HepG2 (cell line): ENCODE results near the gene PARP15. TPM values are rescaled to one million over a fixed set of nuclear protein-coding genes. Genes with fewer than 3 reads are reported as not detected.

Experiments used
- NFE2 ChIP-seq: sonication (generic); formaldehyde crosslinking; IDR thresholded peaks from 2 replicates; pipeline ENCODE4 v1.4.0; 2020; ENCODE audit warnings: missing genetic modification reagents
- RXRB ChIP-seq: IDR thresholded peaks from 2 replicates; pipeline ENCODE4 v1.6.1; 2016; ENCODE audit warnings: borderline replicate concordance, missing genetic modification reagents, missing compliant biosample characterization
- TARDBP ChIP-seq: sonication (generic); formaldehyde crosslinking; IDR thresholded peaks from 2 replicates; pipeline ENCODE4 v1.8.0; 2022; ENCODE audit warnings: mild to moderate bottlenecking, missing genetic modification reagents
- ZKSCAN5 ChIP-seq: sonication (generic); formaldehyde crosslinking; IDR thresholded peaks from 2 replicates; pipeline ENCODE4 v1.5.1; 2020; ENCODE audit warnings: mild to moderate bottlenecking, missing genetic modification reagents
- ZNF274 ChIP-seq: sonication (generic); formaldehyde crosslinking; IDR thresholded peaks from 2 replicates; pipeline ENCODE4 v1.5.1; 2020; ENCODE audit warnings: mild to moderate bottlenecking, missing genetic modification reagents
- ZNF329 ChIP-seq: sonication (generic); formaldehyde crosslinking; IDR thresholded peaks from 2 replicates; pipeline ENCODE4 v1.9.0; 2021; ENCODE audit warnings: low read depth, mild to moderate bottlenecking, missing genetic modification reagents
- ZNF709 ChIP-seq: sonication (generic); formaldehyde crosslinking; IDR thresholded peaks from 2 replicates; pipeline ENCODE4 v1.5.0; 2020; ENCODE audit warnings: mild to moderate bottlenecking, missing genetic modification reagents
- ZNF891 ChIP-seq: sonication (generic); formaldehyde crosslinking; IDR thresholded peaks from 2 replicates; pipeline ENCODE4 v1.5.0; 2020; ENCODE audit warnings: mild to moderate bottlenecking, missing genetic modification reagents
- polyA plus RNA-seq, 8 experiments: library from polyadenylated mRNA; depleted of rRNA in 3 of 8; stranded (reverse) in 7 of 8; unstranded in 1 of 8; fragments of >200 nt; fragmentation: Illumina TruSeq in 4 of 8; extraction: Trizol in 4 of 8; gene quantifications; 2 replicates each; pipeline versions ENCODE4 v1.2.1 to v1.2.3, GENCODE V29; 2011 to 2016; ENCODE audit warnings: low read depth in 4 of 8, missing spikeins in 1 of 8, mixed read lengths in 1 of 8; ENCODE audit not compliant: insufficient read depth in 1 of 8
- total RNA-seq, 5 experiments: library from RNA; depleted of rRNA; stranded (reverse); fragments of >200 nt; fragmentation: Illumina TruSeq; extraction: Trizol; gene quantifications; 2 replicates each; pipeline ENCODE4 v1.2.3, GENCODE V29; 2016; ENCODE audit warnings: low read depth in 1 of 5
- TF ChIP-seq, protein P1 (sequence below): sonication (generic); formaldehyde crosslinking; IDR thresholded peaks from 2 replicates; pipeline ENCODE4 v1.5.1; 2020; ENCODE audit warnings: missing genetic modification reagents, mild to moderate bottlenecking, borderline replicate concordance
- TF ChIP-seq, protein P2 (sequence below), 2 experiments: fragments of 450-650 bp in 1 of 2; sonication (generic) in 1 of 2; formaldehyde crosslinking in 1 of 2; IDR thresholded peaks; 2 replicates each; pipeline versions ENCODE4 v1.6.1 to v1.8.0; 2016 to 2022; ENCODE audit warnings: antibody characterized with exemption in 1 of 2, mild to moderate bottlenecking in 1 of 2, missing genetic modification reagents in 1 of 2
- TF ChIP-seq, protein P3 (sequence below): sonication (generic); formaldehyde crosslinking; IDR thresholded peaks from 2 replicates; pipeline ENCODE4 v1.4.0; 2020; ENCODE audit warnings: missing genetic modification reagents, borderline replicate concordance

PARP15 gene
- total and polyA plus RNA-seq, 2 of the 13 experiments (the other 11 are each of a cell fraction or from before 2014, with no cell fraction given) = 0.02 TPM; not detected in 1

DNA sequence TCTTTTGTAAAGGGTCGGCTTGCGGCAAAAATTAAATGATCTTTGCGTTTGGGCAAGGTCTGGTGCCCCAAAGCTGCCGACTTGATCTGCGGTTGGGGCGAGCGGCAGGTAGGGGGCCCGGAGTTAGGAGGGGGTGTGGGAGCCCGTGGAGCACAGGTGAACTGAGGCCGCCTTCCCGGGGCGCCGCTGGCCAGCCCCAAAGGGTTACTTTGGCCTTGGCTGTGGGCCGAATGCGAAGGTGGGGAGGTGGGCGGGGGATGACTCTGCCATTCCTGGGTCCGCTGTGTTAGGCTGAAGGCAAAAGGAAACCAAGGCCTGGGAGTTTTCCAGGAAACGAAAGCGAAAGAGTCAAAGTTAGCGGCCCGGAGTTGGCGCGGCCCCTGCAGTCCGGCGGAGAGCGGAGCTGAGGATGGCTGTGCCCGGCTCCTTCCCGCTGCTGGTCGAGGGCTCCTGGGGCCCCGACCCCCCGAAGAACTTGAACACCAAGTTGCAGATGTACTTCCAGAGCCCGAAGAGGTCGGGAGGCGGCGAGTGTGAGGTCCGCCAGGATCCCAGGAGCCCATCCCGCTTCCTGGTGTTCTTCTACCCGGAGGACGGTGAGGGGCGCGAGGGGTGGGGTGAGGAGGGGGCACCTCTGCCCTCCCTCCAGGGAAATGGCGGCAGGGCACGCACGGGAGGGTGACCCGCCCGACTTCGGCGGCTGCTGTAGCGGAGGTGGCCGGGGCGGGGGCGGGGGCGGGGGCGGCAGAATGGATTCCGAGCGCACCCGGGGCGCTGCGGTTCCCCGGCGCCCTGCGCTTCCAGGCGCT is 103.2 kb downstream of the PARP15 start, which contains the start of gene PARP14 (continued):
- TF ChIP-seq, protein P1, sequence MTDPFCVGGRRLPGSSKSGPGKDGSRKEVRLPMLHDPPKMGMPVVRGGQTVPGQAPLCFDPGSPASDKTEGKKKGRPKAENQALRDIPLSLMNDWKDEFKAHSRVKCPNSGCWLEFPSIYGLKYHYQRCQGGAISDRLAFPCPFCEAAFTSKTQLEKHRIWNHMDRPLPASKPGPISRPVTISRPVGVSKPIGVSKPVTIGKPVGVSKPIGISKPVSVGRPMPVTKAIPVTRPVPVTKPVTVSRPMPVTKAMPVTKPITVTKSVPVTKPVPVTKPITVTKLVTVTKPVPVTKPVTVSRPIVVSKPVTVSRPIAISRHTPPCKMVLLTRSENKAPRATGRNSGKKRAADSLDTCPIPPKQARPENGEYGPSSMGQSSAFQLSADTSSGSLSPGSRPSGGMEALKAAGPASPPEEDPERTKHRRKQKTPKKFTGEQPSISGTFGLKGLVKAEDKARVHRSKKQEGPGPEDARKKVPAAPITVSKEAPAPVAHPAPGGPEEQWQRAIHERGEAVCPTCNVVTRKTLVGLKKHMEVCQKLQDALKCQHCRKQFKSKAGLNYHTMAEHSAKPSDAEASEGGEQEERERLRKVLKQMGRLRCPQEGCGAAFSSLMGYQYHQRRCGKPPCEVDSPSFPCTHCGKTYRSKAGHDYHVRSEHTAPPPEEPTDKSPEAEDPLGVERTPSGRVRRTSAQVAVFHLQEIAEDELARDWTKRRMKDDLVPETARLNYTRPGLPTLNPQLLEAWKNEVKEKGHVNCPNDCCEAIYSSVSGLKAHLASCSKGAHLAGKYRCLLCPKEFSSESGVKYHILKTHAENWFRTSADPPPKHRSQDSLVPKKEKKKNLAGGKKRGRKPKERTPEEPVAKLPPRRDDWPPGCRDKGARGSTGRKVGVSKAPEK = no peak
- TF ChIP-seq, protein P2, sequence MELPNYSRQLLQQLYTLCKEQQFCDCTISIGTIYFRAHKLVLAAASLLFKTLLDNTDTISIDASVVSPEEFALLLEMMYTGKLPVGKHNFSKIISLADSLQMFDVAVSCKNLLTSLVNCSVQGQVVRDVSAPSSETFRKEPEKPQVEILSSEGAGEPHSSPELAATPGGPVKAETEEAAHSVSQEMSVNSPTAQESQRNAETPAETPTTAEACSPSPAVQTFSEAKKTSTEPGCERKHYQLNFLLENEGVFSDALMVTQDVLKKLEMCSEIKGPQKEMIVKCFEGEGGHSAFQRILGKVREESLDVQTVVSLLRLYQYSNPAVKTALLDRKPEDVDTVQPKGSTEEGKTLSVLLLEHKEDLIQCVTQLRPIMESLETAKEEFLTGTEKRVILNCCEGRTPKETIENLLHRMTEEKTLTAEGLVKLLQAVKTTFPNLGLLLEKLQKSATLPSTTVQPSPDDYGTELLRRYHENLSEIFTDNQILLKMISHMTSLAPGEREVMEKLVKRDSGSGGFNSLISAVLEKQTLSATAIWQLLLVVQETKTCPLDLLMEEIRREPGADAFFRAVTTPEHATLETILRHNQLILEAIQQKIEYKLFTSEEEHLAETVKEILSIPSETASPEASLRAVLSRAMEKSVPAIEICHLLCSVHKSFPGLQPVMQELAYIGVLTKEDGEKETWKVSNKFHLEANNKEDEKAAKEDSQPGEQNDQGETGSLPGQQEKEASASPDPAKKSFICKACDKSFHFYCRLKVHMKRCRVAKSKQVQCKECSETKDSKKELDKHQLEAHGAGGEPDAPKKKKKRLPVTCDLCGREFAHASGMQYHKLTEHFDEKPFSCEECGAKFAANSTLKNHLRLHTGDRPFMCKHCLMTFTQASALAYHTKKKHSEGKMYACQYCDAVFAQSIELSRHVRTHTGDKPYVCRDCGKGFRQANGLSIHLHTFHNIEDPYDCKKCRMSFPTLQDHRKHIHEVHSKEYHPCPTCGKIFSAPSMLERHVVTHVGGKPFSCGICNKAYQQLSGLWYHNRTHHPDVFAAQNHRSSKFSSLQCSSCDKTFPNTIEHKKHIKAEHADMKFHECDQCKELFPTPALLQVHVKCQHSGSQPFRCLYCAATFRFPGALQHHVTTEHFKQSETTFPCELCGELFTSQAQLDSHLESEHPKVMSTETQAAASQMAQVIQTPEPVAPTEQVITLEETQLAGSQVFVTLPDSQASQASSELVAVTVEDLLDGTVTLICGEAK (IDR thresholded peaks at IDR 0.05) = no peak
- TF ChIP-seq, protein P2 (CRISPR knock-in tag; IDR thresholded peaks at IDR 0.05) = peak; percentile 56; the same call in 1 of the 2 replicates
- TF ChIP-seq ZNF274 = no peak
- peak; percentile 27; the same call in 1 of the 2 replicates for TF ChIP-seq NFE2 (CRISPR knock-in tag)
- no peak for TF ChIP-seq TARDBP
- TF ChIP-seq ZKSCAN5 = no peak
- 0 out of 2 replicates have a peak, but pooled peaks have one; percentile 49 for TF ChIP-seq ZNF709 (CRISPR knock-in tag)
- TF ChIP-seq ZNF329 (CRISPR knock-in tag) = 0 out of 2 replicates have a peak, but pooled peaks have one; percentile 50
- peak; percentile 74 for TF ChIP-seq ZNF891 (CRISPR knock-in tag)
- TF ChIP-seq, protein P3, sequence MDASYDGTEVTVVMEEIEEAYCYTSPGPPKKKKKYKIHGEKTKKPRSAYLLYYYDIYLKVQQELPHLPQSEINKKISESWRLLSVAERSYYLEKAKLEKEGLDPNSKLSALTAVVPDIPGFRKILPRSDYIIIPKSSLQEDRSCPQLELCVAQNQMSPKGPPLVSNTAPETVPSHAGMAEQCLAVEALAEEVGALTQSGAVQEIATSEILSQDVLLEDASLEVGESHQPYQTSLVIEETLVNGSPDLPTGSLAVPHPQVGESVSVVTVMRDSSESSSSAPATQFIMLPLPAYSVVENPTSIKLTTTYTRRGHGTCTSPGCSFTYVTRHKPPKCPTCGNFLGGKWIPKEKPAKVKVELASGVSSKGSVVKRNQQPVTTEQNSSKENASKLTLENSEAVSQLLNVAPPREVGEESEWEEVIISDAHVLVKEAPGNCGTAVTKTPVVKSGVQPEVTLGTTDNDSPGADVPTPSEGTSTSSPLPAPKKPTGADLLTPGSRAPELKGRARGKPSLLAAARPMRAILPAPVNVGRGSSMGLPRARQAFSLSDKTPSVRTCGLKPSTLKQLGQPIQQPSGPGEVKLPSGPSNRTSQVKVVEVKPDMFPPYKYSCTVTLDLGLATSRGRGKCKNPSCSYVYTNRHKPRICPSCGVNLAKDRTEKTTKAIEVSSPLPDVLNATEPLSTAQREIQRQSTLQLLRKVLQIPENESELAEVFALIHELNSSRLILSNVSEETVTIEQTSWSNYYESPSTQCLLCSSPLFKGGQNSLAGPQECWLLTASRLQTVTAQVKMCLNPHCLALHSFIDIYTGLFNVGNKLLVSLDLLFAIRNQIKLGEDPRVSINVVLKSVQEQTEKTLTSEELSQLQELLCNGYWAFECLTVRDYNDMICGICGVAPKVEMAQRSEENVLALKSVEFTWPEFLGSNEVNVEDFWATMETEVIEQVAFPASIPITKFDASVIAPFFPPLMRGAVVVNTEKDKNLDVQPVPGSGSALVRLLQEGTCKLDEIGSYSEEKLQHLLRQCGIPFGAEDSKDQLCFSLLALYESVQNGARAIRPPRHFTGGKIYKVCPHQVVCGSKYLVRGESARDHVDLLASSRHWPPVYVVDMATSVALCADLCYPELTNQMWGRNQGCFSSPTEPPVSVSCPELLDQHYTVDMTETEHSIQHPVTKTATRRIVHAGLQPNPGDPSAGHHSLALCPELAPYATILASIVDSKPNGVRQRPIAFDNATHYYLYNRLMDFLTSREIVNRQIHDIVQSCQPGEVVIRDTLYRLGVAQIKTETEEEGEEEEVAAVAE (CRISPR knock-in tag) = no peak
- 0 out of 2 replicates have a peak, but pooled peaks have one; percentile 7 for TF ChIP-seq RXRB (CRISPR knock-in tag)
